NB4 (cell line): ENCODE results near the gene MYOF.

Experiments used
- MYC ChIP-seq: IDR thresholded peaks from 2 replicates; pipeline ENCODE4 v1.6.1; 2011; ENCODE audit warnings: low read depth, low read length
- POLR2A ChIP-seq: IDR thresholded peaks from 2 replicates; pipeline ENCODE4 v1.6.1; 2011; ENCODE audit warnings: mild to moderate bottlenecking; ENCODE audit not compliant: insufficient read length; ENCODE audit errors: extremely low read depth
- TF ChIP-seq, protein P1 (sequence below): IDR thresholded peaks from one replicate; pipeline ENCODE4 v1.5.1; 2012; ENCODE audit warnings: low read depth, low read length

DNA sequence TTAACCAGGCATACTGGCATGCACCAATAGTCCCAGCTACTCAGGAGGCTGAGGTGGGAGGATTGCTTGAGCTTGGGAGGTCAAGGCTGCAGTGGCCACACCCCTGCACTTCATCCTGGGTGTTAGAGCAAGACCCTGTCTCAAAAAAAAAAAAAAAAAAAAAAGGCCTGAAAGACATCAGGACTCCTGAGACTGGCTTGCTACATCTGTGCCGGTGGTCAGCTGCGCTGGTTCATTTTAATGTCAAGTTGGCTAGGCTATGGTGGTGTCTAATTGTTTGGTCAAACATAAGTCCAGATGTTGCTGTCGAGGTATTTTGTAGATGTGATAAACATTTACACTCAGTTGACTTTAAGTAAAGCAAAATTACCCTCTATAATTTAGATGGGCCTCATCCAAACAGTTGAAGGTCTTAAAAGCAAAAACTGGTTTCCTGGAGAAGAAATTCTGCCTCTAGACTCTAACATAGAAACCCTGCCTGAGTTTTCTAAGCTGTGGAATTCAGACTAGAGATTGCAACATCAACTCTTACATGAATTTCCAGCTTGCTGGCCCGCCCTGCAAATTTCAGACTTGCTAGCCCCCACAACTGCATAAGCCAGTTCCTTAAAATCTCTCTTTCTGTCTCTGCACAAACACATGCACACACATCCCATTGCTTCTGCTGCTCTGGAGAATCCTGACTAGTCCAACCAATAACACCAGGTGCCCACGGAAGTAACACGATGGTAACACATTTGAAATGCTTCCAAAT is 18.2 kb downstream of the MYOF start:
- TF ChIP-seq POLR2A (no peak), MYC (0 out of 2 replicates have a peak, but pooled peaks have one; percentile 37)
- TF ChIP-seq, protein P1, sequence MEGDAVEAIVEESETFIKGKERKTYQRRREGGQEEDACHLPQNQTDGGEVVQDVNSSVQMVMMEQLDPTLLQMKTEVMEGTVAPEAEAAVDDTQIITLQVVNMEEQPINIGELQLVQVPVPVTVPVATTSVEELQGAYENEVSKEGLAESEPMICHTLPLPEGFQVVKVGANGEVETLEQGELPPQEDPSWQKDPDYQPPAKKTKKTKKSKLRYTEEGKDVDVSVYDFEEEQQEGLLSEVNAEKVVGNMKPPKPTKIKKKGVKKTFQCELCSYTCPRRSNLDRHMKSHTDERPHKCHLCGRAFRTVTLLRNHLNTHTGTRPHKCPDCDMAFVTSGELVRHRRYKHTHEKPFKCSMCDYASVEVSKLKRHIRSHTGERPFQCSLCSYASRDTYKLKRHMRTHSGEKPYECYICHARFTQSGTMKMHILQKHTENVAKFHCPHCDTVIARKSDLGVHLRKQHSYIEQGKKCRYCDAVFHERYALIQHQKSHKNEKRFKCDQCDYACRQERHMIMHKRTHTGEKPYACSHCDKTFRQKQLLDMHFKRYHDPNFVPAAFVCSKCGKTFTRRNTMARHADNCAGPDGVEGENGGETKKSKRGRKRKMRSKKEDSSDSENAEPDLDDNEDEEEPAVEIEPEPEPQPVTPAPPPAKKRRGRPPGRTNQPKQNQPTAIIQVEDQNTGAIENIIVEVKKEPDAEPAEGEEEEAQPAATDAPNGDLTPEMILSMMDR = no peak
